Upper lobe of right lung (tissue), 1 donor: Measurements from ENCODE around the gene HMX2. TPM values are rescaled to one million over a fixed set of nuclear protein-coding genes. Genes with fewer than 3 reads are reported as not detected.

Experiments used
- ATAC-seq: fragments of 200-7000 bp; cut with Tn5 transposase; one replicate; pipeline ENCODE4 v1.9.1; 2020; ENCODE audit warnings: mild to moderate bottlenecking, moderate library complexity
- DNase-seq: peaks from one replicate; pipeline ENCODE4 v3.0.0-alpha.2; 2020
- H3K27ac ChIP-seq: fragments of 200-600 bp; one replicate; pipeline ENCODE4 v1.8.0; 2022
- H3K27me3 ChIP-seq: fragments of 200-600 bp; one replicate; pipeline ENCODE4 v1.8.0; 2022; ENCODE audit warnings: mild to moderate bottlenecking
- H3K36me3 ChIP-seq: fragments of 200-600 bp; one replicate; pipeline ENCODE4 v1.8.0; 2022
- H3K4me1 ChIP-seq: fragments of 200-600 bp; one replicate; pipeline ENCODE4 v1.8.0; 2022
- H3K4me3 ChIP-seq: fragments of 200-600 bp; one replicate; pipeline ENCODE4 v1.8.0; 2022; ENCODE audit warnings: mild to moderate bottlenecking
- H3K9me3 ChIP-seq: fragments of 200-600 bp; one replicate; pipeline ENCODE4 v1.8.0; 2022
- intact Hi-C: fragments of 100-400 bp; cut with DNase I; formaldehyde crosslinking; loops from one replicate; pipeline ENCODE4 v1.11.0; 2022
- long read RNA-seq: library from polyadenylated mRNA; unstranded; transcript quantifications from one replicate; pipeline ENCODE4 v2.0.0, GENCODE V29; 2021
- total RNA-seq: library from RNA; stranded (reverse); fragmentation: NEBNext Ultra II Directional; extraction: Animal tissue kit (Norgen Biotek cat#: 25700); gene quantifications from one replicate; pipeline ENCODE4 v1.2.1, GENCODE V29; 2021
- TF ChIP-seq, protein P1 (sequence below): fragments of 200-600 bp; IDR thresholded peaks from one replicate; pipeline ENCODE4 v1.8.0; 2022; ENCODE audit warnings: antibody characterized with exemption
- donor health status: DM: no; HTN: yes; CAD: no; lungs with severe emphysema.

Gene HMX2, protein sequence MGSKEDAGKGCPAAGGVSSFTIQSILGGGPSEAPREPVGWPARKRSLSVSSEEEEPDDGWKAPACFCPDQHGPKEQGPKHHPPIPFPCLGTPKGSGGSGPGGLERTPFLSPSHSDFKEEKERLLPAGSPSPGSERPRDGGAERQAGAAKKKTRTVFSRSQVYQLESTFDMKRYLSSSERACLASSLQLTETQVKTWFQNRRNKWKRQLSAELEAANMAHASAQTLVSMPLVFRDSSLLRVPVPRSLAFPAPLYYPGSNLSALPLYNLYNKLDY
- not detected for total RNA-seq
- long read RNA-seq = 0 reads

DNA sequence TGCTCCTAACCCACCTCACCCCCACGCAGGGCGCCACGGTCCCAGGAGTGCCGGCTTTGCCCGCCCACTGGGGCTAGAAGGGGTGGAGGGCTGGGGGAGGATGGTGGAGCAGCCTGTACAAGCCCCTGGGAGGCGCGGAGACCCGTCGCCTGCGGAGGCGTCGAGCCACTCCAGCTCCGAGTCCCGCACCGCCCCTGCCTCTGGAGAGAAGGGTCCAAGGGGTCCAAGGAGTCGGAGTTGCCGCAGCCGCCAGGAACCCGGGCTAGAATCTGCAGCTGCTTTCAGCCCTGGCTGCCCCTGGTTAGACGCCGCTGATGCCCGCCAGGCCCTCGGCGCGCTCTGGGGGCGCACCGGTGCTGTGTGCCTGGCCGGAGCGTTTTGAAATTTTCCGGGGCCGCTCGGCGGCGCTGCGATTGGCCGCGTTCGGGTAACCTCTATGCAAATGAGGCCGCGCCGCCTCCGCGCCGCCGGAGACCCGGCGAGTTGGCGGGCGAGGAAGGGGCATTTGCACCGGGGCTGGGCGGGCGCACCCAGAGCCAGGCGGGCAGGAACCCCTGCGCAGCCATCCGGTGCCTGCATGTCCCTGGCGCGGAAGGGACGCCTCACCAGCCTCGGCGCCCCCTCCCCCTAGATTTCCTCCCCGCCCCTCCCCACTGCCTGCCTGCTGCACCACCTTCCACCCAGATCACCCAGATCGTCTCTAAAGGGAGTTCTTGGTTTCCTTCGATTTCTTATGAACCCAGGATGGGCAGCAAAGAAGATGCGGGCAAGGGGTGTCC lies at the start of gene HMX2:
Gene HMX2, plus strand, starts transcription at position 502 of the 779 bp plus-strand sequence. Its CDS starts 243 bp downstream, at position 745.
- DNase-seq (no peak), ATAC-seq (no peak)
- Histone ChIP-seq H3K9me3 (no peaks in the 10 kb centered on the region), H3K4me1 (peaks cover 42% of the 10 kb centered on the region), H3K4me3 (peak within 1 kb of the TSS; percentile 10), H3K27me3 (peaks cover 100% of the 10 kb centered on the region), H3K36me3 (no peaks in the 10 kb centered on the region), H3K27ac (no peak within 1 kb of the TSS)
- intact Hi-C loops = no loop called here
- TF ChIP-seq, protein P1, sequence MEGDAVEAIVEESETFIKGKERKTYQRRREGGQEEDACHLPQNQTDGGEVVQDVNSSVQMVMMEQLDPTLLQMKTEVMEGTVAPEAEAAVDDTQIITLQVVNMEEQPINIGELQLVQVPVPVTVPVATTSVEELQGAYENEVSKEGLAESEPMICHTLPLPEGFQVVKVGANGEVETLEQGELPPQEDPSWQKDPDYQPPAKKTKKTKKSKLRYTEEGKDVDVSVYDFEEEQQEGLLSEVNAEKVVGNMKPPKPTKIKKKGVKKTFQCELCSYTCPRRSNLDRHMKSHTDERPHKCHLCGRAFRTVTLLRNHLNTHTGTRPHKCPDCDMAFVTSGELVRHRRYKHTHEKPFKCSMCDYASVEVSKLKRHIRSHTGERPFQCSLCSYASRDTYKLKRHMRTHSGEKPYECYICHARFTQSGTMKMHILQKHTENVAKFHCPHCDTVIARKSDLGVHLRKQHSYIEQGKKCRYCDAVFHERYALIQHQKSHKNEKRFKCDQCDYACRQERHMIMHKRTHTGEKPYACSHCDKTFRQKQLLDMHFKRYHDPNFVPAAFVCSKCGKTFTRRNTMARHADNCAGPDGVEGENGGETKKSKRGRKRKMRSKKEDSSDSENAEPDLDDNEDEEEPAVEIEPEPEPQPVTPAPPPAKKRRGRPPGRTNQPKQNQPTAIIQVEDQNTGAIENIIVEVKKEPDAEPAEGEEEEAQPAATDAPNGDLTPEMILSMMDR = no peak

DNA sequence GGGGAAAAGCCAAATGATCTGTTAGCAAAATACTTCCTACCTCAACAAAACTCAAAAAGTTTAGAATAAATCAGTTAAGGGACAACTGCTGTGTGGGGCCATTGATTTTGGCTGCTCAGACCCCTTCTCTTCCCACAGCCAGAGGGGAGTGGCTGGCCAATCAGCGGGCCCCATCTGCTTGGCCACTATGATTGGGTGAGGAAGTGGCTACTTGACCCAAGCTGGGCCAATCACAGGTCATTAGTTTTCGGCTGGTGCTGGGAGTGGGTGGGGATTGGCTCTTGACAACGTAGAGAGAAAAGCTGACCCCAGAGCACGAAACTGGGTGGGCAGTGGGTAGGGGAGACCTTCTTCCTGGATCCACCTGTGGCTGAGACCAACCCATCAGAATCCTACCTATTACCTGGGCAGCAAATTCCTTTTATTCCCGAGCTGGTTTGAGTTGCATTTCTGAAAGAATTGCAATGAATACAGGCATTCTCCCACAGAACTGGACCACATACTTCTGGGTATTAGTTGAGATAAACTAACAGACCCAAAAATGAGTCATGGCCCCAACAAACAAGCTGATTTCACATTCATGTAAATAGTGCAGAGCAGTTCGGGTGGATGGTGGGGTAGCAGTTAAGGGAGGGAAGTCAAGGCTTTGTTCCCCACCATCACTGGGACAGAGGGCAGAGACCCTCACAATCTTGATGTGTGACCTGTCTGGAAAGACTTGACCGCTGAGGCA lies 47.7 kb upstream of the HMX2 start:
- Histone ChIP-seq H3K4me3 (no peak overlapping the region), H3K27ac (no peak overlapping the region), H3K4me1 (no peaks in the 10 kb centered on the region), H3K36me3 (no peaks in the 10 kb centered on the region), H3K27me3 (peaks cover 4% of the 10 kb centered on the region), H3K9me3 (no peaks in the 10 kb centered on the region)
- ATAC-seq (no peak), DNase-seq (no peak)
- intact Hi-C loops = no loop called here
- TF ChIP-seq, protein P1 = no peak

DNA sequence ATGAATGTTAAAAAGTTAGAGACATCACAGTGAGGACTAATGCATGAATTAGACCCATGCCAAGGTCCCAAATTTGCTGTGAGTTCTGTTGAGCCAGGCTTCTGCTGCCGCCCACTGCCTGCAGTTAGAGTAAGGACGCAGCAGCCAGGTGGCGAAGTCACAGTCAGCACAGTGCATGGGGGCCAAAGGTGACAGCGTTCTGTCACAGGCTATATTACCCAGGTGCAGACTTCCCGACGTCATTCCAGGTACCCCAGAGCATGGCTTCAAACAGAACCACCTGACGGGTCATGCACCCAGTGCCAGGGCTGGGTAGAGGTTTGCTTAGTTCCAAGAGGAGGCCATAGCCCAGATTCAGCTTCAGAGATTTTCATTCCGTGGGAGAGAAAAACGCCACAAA lies 46.1 kb upstream of the HMX2 start:
- no peak overlapping the region for H3K4me3 ChIP-seq
- H3K27ac ChIP-seq = no peak overlapping the region
- no peaks in the 10 kb centered on the region for H3K36me3 ChIP-seq
- TF ChIP-seq, protein P1 = no peak
- no peaks in the 10 kb centered on the region for H3K4me1 ChIP-seq
- intact Hi-C loops = no loop called here
- H3K27me3 ChIP-seq = peaks cover 3% of the 10 kb centered on the region
- ATAC-seq = no peak
- DNase-seq = no peak
- H3K9me3 ChIP-seq = no peaks in the 10 kb centered on the region

DNA sequence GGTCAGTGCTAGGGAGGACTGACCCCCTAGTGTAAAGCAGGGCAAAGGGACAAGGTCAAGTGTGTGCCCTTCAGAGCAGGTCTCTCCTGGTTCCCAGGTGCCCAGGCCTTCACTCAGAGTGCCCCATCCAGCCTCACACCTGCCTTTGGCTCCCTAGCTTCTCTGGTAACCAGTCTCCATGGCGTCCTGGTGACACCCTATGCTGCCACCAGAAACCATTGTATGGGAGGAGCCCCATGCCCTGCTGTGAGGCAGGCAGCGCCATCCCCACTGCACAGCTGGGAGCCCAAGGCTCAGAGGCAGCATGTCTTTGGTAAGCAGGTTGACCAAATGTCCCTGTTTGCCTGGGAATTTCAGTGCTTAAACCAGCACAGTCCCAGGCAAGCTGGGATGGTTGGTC lies 45.3 kb upstream of the HMX2 start:
- H3K9me3 ChIP-seq = no peaks in the 10 kb centered on the region
- TF ChIP-seq, protein P1 = no peak
- H3K27me3 ChIP-seq = peaks cover 3% of the 10 kb centered on the region
- DNase-seq (no peak), ATAC-seq (peak; percentile 19)
- no peak overlapping the region for H3K4me3 ChIP-seq
- H3K27ac ChIP-seq = no peak overlapping the region
- H3K4me1 ChIP-seq = no peaks in the 10 kb centered on the region
- intact Hi-C loops = no loop called here
- no peaks in the 10 kb centered on the region for H3K36me3 ChIP-seq

DNA sequence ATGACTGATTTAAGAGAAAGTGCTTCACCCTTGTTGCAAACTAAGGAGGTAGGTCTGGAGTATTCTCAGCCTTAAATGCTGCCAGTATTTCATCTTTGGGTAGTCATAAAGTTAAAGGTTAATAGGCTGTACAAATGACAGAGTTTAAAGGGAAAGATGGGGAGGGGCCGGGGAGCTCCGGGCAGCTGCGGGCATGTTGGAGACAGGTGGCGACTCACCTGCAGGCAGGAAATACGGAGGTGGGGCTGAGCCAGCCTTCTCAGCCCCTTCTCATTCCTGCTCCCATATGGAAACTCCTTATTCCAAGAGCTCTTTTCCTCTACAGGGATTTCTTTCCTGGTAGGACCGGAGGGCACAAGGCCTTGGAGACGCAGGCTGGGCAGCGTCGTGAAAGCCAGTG lies 44.0 kb upstream of the HMX2 start:
- Histone ChIP-seq H3K36me3 (no peaks in the 10 kb centered on the region), H3K9me3 (no peaks in the 10 kb centered on the region), H3K4me1 (no peaks in the 10 kb centered on the region), H3K27ac (no peak overlapping the region), H3K4me3 (no peak overlapping the region), H3K27me3 (peaks cover 3% of the 10 kb centered on the region)
- intact Hi-C loops = no loop called here
- DNase-seq (no peak), ATAC-seq (no peak)
- TF ChIP-seq, protein P1 = no peak
